H1 (cell line): ENCODE measurements around the gene SLFN13. TPM values are rescaled to one million over a fixed set of nuclear protein-coding genes. Genes with fewer than 3 reads are reported as not detected.

Experiments
- BACH1 ChIP-seq: IDR thresholded peaks from 2 replicates; pipeline ENCODE4 v1.6.1; 2012; ENCODE audit warnings: low read length, improper control_type of control experiment
- BRCA1 ChIP-seq: IDR thresholded peaks from 2 replicates; pipeline ENCODE4 v1.6.1; 2012; ENCODE audit warnings: low read depth, low read length, improper control_type of control experiment
- CBX5 ChIP-seq: fragments of 300-800, 300-1000 bp; sonication (generic); IDR thresholded peaks from 2 replicates; pipeline ENCODE4 v1.7.1; 2016; ENCODE audit warnings: antibody characterized with exemption, low read length, low read depth
- FOSL1 ChIP-seq: IDR thresholded peaks from 2 replicates; pipeline ENCODE4 v1.6.1; 2011; ENCODE audit warnings: mild to moderate bottlenecking, low read depth, low read length, moderate library complexity; ENCODE audit not compliant: insufficient read depth
- MAX ChIP-seq: IDR thresholded peaks from 2 replicates; pipeline ENCODE4 v1.6.1; 2012; ENCODE audit warnings: inconsistent platforms
- POLR2A ChIP-seq, 2 experiments: IDR thresholded peaks; 1 replicate in 1 of 2; 2 replicates in 1 of 2; pipeline ENCODE4 v1.6.1; 2011; ENCODE audit warnings: low read depth in 2 of 2, low read length in 2 of 2, mild to moderate bottlenecking in 2 of 2; ENCODE audit errors: control extremely low read depth in 1 of 2
- RFX5 ChIP-seq: IDR thresholded peaks from 2 replicates; pipeline ENCODE4 v1.6.1; 2011; ENCODE audit warnings: low read depth, low read length, improper control_type of control experiment, borderline replicate concordance
- SUZ12 ChIP-seq: fragments of 200-600 bp; sonication (generic); IDR thresholded peaks from 2 replicates; pipeline ENCODE4 v1.6.1; 2012; ENCODE audit warnings: mild to moderate bottlenecking, inconsistent platforms, low read length, moderate library complexity, mixed read lengths
- TBP ChIP-seq: IDR thresholded peaks from 2 replicates; pipeline ENCODE4 v1.6.1; 2011; ENCODE audit warnings: low read depth, low read length, improper control_type of control experiment
- polyA plus RNA-seq, 7 experiments: library from polyadenylated mRNA; depleted of rRNA in 3 of 7; stranded (reverse) in 5 of 7; unstranded in 2 of 7; fragments of >200 nt in 5 of 7; fragments of 200-250 nt in 2 of 7; gene quantifications; 1 replicate in 5 of 7; 2 replicates in 1 of 7; 4 replicates in 1 of 7; pipeline versions ENCODE4 v1.2.1 to v1.2.3, GENCODE V29; 2011 to 2013; ENCODE audit warnings: missing spikeins in 2 of 7, mixed read lengths in 2 of 7
- total RNA-seq: library from RNA; stranded (reverse); fragmentation: NEBNext Ultra II Directional; extraction: Animal tissue kit (Norgen Biotek cat#: 25700); gene quantifications from 2 replicates; pipeline ENCODE4 v1.2.1, GENCODE V29; 2021
- TF ChIP-seq, protein P1 (sequence below): IDR thresholded peaks from 2 replicates; pipeline ENCODE4 v1.6.1; 2012; ENCODE audit warnings: inconsistent platforms

The SLFN13 gene
- total and polyA plus RNA-seq, 2 of the 8 experiments (the other 6 are each of a cell fraction or from before 2014, with no cell fraction given) = 15.7 to 27.5 TPM

GRCh38 chr17:35433075-35433894 lies 15.3 kb downstream of the SLFN13 start (continued):
- TF ChIP-seq POLR2A (IDR thresholded peaks at IDR 0.05; ENCODE audit: control extremely low read depth in 1 of 2, low read depth in 2 of 2, low read length in 2 of 2) (peak in 1 of 2 experiments; percentile 61; a peak in 1 of 3 replicates), TBP (no peak), RFX5 (no peak), SUZ12 (no peak), BACH1 (peak; percentile 32; the same call in 1 of the 2 replicates), CBX5 (no peak), MAX (no peak), BRCA1 (no peak), FOSL1 (peak; percentile 70; the same call in 1 of the 2 replicates)
- TF ChIP-seq, protein P1, sequence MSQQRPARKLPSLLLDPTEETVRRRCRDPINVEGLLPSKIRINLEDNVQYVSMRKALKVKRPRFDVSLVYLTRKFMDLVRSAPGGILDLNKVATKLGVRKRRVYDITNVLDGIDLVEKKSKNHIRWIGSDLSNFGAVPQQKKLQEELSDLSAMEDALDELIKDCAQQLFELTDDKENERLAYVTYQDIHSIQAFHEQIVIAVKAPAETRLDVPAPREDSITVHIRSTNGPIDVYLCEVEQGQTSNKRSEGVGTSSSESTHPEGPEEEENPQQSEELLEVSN = no peak
